Measurements from ENCODE around the gene VSIG4. TPM values are rescaled to one million over a fixed set of nuclear protein-coding genes. Genes with fewer than 3 reads are reported as not detected.

VSIG4 gene
- total RNA-seq, 4 donors from 2014 or later: 269 to 755 (median 401) TPM

- TF ChIP-seq CTCF (IDR thresholded peaks at IDR 0.05): no peak
- ATAC-seq (ENCODE audit: low FRiP score) (no peak), DNase-seq (ENCODE audit: low spot score) (no peak)
Measured at GRCh38 chrX:66053414-66053813, 13.5 kb upstream of the VSIG4 start.

- TF ChIP-seq CTCF (IDR thresholded peaks at IDR 0.05): no peak
- no peak for DNase-seq (ENCODE audit: low spot score)
- no peak for ATAC-seq (ENCODE audit: low FRiP score)
Measured at GRCh38 chrX:66051980-66052379, 12.1 kb upstream of the VSIG4 start.

GRCh38 chrX:66050140-66050569 lies 10.3 kb upstream of the VSIG4 start:
- no peak for DNase-seq (ENCODE audit: low spot score)
- TF ChIP-seq CTCF (IDR thresholded peaks at IDR 0.05): no peak
- no peak for ATAC-seq (ENCODE audit: low FRiP score)

- no peak for TF ChIP-seq CTCF (IDR thresholded peaks at IDR 0.05)
- no peak for ATAC-seq (ENCODE audit: low FRiP score)
- no peak for DNase-seq (ENCODE audit: low spot score)
Measured at GRCh38 chrX:66049056-66049455, 9.2 kb upstream of the VSIG4 start.

- ATAC-seq (ENCODE audit: low FRiP score) (no peak), DNase-seq (ENCODE audit: low spot score) (no peak)
- no peak for TF ChIP-seq CTCF (IDR thresholded peaks at IDR 0.05)
Measured at GRCh38 chrX:66046612-66047235, 6.8 kb upstream of the VSIG4 start.

- ATAC-seq (ENCODE audit: low FRiP score) (no peak), DNase-seq (ENCODE audit: low spot score) (no peak)
- no peak for TF ChIP-seq CTCF (IDR thresholded peaks at IDR 0.05)
Measured at GRCh38 chrX:66045894-66046293, 6.0 kb upstream of the VSIG4 start.

- DNase-seq (ENCODE audit: low spot score) (no peak), ATAC-seq (ENCODE audit: low FRiP score) (no peak)
Measured at GRCh38 chrX:66043584-66043983, 3.7 kb upstream of the VSIG4 start.

More at GRCh38 chrX:66043584-66043983, 3.7 kb upstream of the VSIG4 start:
- TF ChIP-seq CTCF (IDR thresholded peaks at IDR 0.05): no peak
